ENCODE data around the gene KSR1.
"Not testable (repeated sequence)": the region's sequence is repeated elsewhere in the genome, so short reads cannot be mapped to it uniquely, and the experiment has no call there.

The KSR1 gene

DNA sequence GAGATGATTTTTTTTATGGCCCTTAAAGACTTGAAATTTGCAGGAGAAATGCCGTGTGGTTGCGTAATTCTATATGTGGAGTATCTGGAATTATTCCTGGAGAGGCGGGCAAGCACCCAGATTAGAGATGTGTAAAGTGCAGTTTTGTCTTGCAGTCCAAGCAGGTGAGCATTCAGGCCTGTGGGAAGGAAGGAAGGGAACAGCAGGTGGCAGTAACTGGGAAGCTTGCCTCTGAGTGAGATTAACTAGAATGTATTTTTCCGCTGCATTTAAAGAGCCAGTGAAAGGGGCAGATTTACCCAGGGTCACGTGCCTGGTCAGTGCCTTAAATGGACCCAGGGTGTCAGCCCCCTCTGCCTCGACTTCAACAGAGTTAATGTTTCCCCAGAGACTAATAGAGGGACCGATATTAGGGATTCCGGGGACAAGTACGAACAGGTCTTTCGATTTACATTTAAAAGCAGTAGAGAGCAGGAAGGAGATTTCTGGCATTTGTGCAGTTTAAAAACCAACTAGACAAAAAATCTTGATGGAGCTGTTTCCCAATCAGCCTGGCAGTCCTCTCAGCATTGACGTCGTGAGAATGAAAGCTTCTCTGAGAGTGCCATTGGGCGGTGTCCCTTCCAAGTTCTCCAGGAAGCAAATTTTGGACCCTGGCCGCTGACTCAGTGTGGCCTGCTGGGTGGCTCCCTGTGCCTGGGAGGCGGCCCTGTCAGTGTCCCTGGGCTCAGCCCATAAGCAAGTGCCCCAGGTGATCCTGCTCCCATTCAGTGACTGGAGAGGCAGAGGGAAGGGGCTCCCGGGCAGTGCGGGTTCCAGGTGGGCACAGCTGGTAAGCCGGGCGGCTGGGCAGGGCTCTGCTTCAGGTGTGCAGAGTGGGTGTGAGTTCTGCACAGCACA, 38.2 kb downstream of the KSR1 start:
- DNase-seq (ENCODE audit: low spot score) = peak; percentile 77

DNA sequence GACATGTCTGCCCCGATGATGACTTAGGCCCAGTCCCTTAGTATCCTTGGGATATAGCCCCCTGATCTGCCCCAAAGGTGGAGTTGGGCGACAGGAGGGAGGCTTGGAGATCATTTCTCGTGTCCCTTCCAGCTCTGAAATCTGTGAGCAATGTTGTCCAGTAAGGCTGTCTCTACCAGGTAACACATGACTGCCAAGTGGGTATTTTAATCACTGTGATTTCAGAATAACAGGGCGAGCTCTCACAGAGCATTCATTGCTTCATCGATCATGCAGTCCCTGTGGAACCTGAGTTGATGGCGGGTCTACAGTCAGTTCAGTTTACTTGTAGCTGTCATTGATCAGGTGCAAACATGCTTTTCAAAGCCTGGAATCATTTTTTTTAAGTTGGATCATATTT, 39.2 kb downstream of the KSR1 start:
- no peak for DNase-seq (ENCODE audit: low spot score)

DNA sequence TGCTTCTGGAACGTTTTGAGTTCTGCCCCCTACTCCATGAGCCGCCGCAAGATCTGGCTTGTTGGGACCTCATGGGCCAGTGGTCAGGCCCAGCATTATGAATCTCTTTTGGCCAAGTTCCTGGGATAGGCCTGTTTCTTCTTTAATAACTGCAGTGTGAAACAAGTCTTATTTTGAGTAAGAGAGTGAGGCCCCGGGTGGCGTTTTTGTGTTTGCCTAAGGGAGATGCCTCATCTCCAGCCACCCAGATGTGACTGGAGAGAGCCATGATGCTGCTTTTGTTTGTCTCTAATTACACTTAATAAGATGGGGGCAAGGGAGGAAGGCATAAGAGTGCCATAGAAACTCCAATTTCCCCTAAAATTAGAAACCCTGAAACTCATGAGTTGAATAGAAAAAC, 39.8 kb downstream of the KSR1 start:
- DNase-seq (ENCODE audit: low spot score) = no peak

DNA sequence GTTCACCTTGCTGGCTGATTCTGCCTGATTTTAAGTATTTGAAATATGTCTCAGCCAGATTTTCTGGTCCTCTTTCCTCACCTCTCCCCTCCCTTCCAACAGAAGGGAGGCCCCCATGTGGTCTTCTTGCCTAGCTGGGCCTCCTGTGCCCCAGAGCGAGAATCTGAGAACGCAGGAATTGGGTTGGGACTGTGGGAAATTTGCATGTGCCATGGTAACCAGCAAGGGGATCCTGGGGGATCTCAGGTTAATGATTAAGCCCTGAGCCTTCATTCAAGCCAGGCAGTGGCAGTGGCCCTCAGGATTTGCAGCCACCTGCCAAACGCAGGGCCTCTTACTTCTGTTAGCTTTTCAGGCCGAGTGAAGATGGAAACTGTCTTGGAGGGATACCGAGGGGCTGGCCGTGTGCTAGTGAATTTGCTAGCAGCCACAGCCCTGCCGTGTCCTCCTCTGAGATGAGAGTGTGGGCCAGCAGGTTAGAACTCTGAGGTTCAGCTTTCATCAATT, 40.2 kb downstream of the KSR1 start:
- no peak for DNase-seq (ENCODE audit: low spot score)

DNA sequence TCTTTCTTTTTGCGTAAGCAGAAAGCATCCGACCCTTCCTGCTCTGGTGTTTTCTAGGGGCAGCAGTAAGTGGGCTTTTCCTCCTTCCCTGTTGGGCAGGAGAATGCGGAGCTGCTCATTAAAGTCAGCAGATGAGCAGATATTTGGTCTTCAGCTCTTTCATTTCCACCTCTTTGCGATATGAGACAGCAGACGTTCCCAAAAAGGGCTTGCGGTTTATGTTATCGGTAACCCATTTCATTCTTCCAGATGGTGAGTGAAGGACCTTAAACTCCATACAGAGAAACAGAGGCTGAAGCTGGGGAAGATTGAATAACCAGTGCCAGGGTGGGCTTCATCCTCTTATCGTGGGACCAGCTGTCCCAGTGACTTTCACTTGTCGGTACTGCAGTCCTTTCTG, 40.7 kb downstream of the KSR1 start:
- DNase-seq (ENCODE audit: low spot score) = no peak

DNA sequence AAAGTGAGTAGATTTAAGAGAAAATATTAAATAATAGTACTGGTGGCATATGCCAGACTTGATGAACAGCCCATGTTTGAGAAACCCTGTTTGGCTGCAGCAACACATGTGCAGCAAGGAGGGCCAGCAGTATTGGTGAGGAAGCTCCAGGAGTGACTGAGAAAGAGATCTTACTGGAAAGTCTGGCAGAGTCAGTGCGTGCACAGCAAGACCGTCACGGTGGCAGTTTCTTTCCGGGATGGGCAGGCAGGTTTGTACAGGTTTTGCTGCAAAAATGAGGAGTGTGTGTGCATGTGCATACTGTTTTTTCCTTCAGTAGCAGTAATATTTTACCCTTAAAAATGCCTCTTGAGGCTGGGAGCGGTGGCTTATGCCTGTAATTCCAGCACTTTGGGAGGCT, 41.4 kb downstream of the KSR1 start:
- DNase-seq (ENCODE audit: low spot score) = no peak

DNA sequence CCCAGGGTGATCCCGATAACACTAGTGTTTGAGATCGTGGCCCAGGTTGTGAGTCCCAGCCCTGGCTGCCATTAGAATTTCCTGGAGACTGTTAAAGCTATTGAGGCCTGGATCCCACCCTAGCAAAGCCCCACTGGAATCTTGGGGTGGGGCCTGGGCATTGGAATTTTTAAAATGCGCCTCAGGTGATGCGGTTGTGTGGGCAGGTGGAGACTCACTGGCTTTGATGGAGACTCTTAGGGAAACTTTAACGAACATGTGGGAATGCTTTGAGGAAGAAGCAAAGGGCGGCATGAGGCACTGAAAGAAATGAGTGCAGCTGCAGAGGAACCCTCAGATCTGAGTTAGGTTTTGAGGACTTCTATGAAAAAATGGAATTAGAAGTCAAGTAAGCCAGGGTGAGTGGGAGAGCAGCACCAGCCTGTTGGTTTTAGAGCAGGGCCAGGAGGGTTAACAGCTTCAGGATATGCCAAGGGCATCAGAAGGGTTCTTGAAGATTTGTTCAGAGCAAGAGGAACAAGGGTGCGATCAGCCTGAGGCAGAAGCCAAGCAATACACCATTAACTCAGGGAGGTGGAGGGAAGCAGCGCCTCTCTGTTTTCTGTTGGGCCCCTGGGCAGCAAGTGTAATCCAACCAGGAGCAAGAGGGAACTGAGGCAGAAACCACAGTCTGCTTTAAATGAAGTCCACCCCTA, 42.5 kb downstream of the KSR1 start:
- no peak for DNase-seq (ENCODE audit: low spot score)

DNA sequence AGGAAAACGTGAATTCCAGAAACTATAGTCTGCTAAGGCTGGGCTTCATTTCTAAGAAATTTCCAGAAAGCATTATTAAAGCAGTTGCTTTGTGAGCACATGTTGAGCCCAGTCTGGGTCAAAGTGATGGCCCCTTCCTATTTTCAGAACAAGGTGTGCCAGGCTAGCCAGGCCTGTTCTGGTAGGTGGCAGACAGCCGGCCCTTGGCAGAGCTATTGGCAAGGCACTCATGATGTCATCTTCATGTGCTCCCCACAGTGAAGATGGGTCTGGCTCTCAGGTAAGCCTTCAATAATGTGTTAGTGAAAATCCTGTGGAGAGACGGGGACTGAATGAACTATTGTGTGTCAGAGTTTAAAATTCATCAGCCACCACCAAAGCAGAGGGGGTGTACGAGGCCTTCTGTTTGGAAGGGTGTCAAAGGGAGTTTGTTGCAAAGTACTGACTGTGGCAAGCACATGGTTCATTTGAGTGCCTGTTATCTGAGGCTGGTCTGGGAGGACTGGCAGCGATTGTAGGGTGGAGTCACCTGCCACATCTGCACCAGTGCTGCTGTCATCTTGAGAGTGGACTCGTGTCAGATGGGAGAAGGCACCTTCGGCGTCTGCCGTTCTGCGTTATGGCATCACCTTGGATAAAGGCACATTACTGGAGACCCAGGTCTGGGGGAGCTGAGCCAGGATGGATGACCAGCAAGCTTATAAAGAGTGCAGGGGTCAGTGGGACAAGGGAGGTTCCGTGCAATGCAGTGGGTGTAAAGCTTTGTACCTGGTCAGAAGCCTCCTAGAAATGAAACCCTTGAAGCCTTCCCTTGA, 43.4 kb downstream of the KSR1 start:
- no peak for DNase-seq (ENCODE audit: low spot score)

DNA sequence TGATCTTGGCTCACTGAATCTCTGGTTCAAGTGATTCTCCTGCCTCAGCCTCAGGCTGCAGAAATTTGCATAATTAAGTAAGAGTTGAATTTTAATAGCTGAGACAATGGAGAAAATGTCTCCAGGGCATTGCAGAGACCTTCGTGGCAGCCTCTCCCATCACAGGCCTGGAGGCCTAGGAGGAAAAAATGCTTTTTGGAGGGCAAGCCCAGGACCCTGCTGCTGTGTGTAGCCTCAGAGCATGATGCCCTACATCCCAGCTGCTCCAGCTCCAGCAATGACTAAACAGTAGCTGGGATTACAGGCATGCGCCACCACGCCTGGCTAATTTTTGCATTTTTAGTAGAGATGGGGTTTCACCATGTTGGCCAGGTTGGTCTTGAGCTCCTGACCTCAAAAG, 45.1 kb downstream of the KSR1 start:
- DNase-seq (ENCODE audit: low spot score) = not testable (repeated sequence)

DNA sequence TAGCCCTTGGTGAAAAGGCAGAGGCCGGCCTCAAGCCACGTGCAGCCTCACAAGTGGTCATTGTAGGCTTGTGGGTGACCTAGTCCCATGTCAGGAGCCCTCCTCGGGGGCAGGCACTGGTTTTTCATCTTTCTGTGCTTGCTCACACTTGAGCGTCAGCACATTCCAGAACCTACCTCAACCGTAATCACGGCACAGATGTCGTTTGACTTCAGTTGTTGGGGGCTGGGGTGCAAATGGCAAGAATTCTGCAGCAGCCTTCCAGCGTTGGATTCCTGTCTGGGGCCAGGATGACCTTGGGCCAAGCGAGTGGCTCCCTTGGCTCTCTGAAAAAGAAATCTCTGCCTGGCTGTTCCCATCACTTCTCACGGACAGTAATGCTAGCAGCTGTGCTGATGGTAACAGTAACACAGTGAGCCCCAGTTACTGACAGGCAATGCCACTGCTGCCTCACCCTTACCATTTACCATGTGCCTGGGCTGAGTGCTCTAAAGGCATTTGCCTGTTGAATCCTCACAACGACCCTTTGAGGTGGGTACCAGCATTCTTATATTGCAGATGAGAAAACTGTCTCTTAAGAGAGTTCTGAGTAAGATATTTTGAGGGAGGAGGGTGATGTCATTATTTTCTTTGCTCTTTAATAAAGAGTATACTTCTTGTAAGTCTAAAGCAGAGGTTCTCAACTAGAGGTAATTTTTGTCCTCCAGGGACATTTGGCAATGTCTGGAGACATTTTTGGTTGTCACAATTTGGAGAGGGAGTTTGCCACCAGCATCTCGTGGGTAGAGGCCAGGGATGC, 46.5 kb downstream of the KSR1 start:
- peak; percentile 79 for DNase-seq (ENCODE audit: low spot score)

DNA sequence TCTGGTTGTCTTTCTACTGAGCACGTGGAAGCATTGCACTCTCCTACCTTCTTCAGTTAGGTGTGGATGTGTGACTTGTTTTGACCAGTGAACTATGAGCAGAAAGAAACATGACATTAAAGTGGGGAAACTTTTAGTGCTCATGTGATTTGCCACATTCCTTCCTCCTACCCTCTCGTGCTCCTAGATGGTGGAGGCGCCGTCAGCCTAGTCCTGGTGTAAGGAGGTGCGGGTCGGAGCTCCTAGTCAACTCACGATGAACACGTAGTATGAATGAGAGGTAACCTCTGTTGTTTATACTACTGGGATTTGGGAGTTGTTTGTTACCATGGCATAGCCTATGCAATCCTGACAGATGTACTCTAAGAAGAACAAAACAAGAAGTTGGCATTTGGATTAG, 47.4 kb downstream of the KSR1 start:
- no peak for DNase-seq (ENCODE audit: low spot score)

DNA sequence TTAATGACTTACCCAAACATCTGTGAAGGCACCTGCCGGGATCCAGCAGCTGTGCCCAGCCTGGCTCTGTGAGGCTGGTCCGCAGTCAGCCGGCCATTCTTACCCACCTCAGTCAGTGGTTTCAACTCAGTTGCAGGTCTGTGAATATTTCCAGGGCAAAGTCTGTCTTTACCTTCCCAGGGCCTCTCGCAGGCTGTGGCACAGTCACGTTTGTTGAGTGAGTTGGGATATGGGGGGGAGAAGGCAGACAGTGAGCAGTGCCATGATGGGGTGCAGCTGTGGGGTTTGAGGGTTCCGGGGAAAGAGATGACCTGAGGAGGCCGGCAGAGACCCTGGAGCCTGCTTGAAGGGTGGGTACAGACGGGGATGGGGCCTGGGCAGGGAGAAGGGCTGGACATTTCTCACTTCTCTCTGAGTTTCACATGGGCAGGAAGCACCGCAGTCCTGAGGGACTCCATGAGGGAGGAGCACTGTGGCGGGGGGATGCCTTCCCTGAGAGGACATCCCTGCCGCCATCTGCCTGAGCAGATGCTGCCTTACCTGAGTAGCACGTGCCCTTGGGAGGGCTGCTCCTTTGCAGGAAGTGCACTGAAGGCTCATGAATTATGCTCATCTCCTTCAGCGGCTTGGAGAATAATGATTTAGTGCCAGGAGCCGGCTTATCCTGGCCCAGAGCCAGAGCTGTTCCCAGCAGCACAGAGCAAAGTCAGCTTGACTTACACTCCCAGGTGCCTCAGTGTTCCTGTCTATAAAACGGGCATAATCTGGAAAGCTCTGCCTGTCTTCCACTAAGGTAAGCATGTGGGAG, 48.1 kb downstream of the KSR1 start:
- DNase-seq (ENCODE audit: low spot score) = no peak

DNA sequence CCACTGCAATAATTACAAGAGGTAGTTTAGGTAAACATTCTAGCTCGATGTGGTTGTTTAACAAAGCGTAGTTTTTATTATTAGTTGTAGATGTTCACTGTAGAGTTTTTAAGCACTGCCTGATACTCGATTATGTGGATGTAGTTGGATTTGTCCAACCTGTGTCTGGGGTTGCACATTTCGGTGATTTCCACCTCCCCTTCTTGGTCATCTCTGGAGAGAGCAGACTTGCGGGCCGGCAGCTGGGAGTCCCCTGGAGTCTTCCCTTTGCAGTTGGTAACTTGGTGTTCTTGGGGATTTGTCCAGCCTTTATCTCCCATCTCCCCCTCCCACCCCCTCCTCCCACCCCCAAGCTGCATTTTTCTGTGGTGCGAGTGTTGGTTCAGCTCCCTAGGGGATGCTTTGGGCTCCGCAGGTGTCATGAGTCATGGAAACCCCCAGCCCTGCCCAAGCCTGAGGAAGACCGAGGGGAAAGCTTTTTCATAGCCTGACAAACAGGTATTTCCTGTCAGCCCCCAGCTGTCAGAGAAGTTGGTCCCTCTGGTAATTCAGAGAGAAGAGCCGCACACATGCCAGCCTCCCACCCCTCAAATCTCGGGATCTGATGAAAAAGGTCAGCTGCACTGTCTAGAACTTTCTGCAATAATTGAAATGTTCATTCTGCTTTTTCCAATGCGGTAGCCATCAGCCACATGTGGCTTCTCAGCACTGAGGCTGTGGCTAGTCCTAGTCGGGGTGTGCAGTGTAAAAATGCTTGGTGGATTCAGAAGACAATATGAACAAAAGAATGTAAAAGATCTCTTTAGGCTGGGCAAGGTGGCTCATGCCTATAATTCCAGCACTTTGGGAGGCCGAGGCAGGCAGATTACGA, 50.3 kb downstream of the KSR1 start:
- no peak for DNase-seq (ENCODE audit: low spot score)

DNA sequence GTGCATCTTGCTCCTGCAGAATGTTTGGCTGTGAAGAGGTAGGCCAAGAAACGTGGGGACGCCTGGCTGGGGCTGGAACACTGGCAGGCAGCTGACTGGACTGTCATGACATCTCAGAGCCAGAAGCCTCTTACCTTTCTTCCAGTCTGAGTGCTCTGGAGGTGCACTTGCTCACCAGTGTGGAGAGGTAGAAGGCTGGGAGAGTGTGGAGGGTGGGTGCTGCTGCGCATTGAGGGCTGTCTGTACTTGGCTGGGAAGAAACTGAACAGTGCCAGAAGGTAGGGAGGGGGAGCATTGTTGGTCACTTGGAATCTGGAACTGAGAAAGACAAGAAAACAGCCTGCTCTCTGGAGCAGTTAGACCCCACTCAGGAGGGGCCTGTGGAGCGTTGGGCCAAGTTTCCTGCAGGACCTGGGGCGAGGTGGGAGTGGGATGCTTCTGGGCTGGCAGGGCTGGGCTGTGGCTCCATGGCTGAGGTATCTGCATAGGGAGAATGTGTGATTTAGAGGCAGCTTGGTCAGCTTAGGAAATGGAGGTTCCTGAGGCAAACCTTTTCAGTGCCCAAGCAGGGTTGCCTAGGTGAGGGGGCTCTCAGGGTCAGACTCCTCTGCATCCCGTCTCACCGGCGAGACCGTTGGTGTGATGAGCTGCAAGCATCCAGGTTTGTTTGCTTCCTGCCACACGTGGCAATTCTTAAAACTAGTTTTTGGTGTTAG, 55.1 kb downstream of the KSR1 start:
- no peak for DNase-seq (ENCODE audit: low spot score)

DNA sequence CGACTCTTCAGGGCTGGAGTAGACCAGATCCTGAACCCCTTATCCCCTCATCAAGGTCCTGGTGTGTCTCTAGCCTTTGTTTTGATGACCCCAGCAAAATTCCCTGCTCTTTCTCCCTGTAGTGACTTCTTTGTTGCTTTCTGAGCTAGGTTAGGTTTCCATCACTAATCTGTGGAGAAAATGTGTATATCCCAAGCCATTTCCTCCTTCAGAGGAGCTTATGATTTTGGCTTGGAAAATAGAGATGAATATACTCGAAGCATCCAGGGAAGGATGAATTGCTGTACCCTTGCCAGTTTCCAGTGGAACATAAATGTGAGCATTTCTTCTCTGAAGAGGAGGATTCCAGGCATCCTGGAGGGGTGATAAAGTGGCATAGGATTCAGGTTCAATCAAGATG, 55.8 kb downstream of the KSR1 start:
- DNase-seq (ENCODE audit: low spot score) = no peak

DNA sequence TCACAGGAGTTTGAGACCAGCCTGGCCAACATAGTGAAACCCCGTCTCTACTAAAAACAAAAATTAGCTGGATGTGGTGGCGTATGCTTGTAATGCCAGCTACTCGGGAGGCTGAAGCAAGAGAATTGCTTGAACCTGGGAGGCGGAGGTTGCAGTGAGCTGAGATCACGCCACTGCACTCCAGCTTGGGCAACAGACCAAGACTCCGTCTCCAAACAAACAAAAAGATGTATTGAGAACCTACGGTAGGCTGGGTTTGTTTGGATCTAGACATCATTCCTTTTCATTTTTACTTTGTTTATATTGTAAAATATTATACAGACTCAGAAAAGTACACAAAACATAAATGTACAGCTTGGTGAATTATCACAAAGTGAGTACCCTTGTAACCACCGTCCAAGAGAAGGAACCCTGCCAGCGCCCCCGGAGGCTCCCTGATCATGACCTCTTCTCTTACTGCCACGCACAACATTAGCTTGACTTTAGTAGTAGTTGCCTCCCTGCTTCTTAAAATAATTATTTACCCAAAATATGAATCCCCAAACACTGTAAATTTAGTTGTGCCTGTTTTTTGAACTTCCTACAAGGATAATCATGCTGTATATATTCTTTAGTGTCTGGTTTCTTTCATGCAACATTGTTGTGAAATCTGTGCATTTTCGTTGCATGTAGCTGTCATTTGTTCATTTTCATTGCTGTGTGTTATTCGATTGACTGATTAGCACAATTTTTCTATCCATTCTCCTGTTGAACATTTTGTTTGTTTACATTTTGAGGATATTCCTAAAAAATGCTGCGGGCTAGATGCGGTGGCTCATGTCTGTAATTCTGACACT, 56.5 kb downstream of the KSR1 start:
- no peak for DNase-seq (ENCODE audit: low spot score)

DNA sequence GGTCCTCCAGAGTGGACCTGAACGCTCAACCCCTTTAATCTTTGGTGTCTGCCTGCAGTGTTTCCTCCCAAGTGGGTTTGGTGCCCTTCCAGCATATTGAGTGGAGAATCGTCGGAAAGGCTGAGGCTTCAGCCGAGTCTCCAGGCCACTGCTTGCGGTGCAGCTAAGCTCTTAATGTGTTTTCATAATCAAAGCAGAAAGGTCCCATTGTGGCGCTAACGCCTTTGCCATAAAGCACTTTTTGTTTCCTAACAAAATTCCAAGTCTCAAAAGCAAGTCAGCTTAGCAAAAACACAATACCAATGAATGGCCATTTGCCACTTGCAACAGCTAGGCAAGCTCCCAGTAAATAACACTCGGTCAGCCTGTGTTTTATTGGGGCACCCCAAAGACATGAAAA, 57.6 kb downstream of the KSR1 start:
- no peak for DNase-seq (ENCODE audit: low spot score)

Data from AG08395 (cell line).